Body of pancreas (tissue), 4 donors: ENCODE results near the gene PTDSS2.

Source experiments
- CTCF ChIP-seq, 7 experiments: fragments of 450-650 bp in 4 of 7; fragments of 200-600 bp in 3 of 7; sonication (generic) in 3 of 7; IDR thresholded peaks; one replicate each; pipeline ENCODE4 v1.5.1; 2016 to 2019; ENCODE audit warnings: antibody characterized with exemption in 7 of 7
- POLR2A ChIP-seq, 3 donors: fragments of 450-650 bp; IDR thresholded peaks; one replicate each; pipeline ENCODE4 v1.6.1; 2016; ENCODE audit warnings: antibody characterized with exemption in 3 of 3, mild to moderate bottlenecking in 2 of 3

- TF ChIP-seq CTCF (IDR thresholded peaks at IDR 0.05) (no peak), POLR2A (IDR thresholded peaks at IDR 0.05) (no peak)
Measured at GRCh38 chr11:422249-422656, 27.8 kb upstream of the PTDSS2 start.
